GM21390 (cell line): ENCODE measurements around the gene PXDC1.
A peak's percentile ranks its signal among the peaks of the same experiment; 100 is the strongest.

Experiments
- ATAC-seq: cut with Tn5 transposase; IDR thresholded peaks from one replicate; pipeline ENCODE4 v1.9.1; 2021; ENCODE audit not compliant: unreplicated experiment

The PXDC1 gene

GRCh38 chr6:3751077-3751729 lies at the start of gene PXDC1:
TSS of gene PXDC1 (minus strand) at chr6:3751713. CDS start at chr6:3751531, 182 bp downstream.
- no peak for ATAC-seq

DNA sequence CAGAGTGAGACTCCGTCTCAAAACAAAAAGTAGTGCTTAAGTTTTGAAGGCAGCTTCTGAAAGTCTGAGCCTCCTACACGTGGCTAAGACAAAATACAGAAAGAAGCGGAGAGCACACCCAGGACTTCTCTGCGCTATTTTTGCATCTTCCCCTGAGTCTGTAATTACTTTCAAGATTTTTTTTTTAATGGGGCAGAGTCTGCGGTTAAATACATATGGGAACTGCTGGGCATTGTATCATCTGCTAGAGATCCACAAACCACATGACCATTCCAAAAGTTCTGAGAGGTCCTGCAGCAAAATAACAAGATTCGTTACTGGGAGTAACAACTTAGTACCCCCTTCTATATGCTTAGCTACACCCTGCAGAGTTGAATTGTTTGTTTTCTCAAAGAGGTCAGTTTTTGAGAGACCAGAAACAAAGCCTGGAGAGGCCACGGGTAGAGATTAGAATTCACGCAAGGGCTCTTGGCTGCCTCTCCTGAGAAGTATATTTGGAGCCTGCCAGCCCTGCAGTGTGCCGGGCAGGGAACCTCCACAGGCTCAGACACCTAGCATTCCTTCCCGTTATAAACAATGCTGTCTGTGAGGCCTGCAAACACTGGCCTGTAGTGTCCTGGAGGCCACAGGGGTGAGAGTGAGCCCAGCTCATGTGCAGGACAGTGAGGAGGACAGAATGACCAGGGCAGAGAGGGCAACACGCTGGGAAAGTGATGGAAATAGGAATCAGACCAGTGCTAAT lies 49.5 kb upstream of the PXDC1 start:
- no peak for ATAC-seq

- ATAC-seq = no peak
These were observed 48.2 kb upstream of the PXDC1 start for GRCh38 chr6:3799719-3800118.

- no peak for ATAC-seq
These were observed 46.8 kb upstream of the PXDC1 start for GRCh38 chr6:3798055-3798919.

DNA sequence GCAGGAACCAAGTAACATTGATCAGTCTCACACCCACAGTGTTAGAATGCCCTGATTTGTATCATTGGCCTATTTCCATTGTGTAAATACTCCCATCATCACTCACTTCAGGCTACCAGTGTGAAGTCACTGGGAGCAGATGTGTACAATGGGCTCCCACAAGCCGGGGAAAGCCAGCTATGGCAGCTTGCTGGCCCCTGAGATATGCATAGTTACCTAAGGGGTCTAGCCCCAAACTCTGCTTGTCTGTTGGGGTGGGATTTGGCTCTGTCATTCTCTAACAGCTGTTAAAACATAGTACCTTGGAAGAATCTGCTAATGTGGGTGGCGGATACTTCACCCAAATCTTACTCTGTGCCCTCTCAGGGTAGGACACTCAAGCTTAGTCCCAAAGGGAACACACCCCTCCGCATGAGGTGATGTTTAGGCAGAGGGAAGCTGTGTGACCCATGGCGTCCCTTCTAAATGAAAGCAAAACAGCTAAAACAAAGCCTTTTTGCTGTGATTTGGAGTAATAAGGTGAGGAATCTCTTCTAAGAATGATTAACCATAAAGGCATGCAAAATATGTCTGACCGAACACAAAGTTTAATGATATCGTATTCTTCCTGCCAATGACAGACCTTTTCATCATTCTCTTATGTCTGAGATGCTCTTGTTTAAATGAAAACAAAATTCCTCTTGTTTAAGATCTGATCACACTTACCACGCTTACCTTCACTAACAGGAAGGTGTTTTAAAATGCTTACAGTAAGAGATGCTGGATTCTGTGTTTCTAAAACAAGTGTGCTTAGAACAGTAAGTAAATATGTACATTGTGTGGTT lies 45.9 kb upstream of the PXDC1 start:
- ATAC-seq = no peak

DNA sequence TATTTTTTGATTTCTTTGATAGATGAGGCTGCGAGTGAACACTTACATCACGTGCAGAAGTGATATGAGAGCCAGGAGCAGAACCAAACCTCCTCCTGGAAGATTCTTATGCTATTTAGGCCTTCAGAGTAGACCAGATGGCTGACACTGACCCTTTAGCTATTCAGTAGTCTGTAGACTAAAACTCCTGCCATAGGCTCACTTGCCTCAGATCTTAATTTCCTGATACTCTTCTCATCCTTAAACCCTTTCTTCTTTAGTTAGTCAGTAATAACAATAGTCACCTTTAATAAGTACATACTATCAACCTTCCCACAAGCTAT lies 45.2 kb upstream of the PXDC1 start:
- ATAC-seq = no peak

- no peak for ATAC-seq
These were observed 44.6 kb upstream of the PXDC1 start for GRCh38 chr6:3795836-3796718.

- peak; percentile 59 for ATAC-seq
These were observed 42.6 kb upstream of the PXDC1 start for GRCh38 chr6:3794092-3794491.

- no peak for ATAC-seq
These were observed 42.0 kb upstream of the PXDC1 start for GRCh38 chr6:3793545-3793944.

GRCh38 chr6:3791526-3792203 lies 40.2 kb upstream of the PXDC1 start:
- ATAC-seq = no peak

DNA sequence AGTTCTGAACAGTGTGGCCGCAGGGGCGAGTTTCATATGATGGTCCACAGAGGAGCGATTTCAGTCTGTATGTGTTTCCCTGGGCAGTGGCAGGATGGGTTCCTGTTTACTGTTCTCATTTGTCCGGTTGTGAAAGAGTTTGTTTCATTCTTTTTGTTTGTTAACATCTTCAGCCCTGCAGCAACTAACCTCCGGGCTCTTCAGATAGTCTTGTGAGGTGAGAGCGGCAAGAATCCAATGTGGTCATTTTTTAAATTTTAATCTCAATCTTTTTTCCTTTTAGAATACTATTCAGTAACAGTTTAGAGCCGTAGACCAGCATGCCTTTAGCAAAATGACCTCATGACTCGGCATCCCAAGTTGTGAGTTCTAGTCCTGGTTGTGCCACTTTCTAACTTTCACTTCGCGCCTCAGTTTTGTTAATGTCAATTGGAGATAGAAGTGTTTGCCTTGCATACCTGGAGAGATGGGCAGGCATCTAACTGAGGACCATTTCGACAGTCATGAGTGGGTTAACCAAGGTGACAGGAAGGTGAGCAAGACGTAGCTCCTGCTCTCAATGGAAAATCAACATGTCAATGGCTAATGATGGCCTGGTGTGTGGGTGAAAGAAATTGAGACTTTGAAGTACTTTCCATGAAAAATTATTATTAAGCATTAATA lies 38.5 kb upstream of the PXDC1 start:
- ATAC-seq = no peak

DNA sequence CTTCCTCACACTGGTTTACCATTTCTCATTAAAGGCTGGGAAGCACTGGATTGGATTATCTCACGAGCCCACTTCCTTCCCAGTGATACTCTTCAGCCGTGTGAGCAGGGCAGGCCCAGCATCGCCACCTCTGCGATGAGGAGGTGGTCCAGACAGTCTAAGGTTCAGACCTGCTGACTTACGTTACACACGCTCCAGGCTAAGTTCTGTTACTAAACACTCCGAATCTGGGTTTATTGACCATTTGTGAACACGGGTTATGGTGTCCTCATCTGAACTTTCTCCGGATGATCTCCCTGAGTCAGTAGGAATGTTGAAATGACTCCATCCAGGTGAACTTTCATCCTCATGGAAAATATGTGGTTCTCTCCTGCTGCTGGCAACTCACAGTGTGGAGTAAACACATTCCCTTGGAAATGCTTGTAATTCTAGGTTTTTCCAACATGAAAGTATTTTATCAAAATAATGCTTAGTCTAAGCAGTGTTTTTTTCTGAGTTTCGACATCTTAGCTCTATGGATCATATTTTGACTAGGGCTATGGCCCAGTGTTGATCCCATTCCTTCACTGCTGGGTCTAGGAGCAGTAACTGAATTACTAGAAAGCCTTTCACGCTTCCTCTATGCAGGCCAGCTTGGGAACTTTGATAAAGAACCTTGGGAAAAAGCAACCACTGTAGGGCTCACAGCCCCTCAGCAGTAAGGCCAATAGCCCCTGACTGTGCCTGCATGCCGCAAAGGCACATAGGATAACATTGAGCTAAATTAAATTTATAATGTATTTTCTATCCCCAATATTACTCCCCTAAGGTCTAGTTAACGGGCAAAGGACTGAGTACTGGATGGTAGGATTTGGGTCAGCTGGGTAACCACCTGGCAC lies 37.7 kb upstream of the PXDC1 start:
- ATAC-seq = no peak

DNA sequence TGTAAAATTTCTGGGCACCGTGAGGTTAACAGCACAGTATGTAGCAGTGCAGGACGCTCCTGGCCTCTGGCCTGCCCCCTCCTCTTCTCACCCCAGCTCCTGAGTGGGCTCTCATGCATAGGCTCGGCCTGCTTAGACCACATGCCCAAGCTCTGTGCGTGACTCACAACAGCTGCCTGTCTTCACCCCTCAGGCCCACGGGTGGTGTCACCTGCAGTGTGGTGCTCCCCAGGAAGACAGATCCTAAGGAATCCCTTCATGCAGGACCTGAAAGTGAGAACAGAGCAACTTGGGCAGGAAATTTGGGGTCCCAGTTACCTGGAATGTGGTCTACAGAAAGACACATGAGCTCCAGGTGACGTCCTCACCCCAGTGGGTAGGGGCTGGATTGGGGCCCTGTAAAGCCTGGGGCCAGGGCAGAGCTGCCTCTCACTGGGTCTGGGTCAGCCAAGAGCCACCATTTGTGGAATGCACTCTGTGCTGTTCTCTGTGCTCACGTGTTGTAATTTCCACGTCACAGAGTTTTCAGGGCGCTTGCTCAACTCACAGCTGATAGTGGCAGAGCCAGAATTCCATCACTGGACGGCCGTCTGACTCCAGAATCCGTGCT lies 37.0 kb upstream of the PXDC1 start:
- no peak for ATAC-seq

GRCh38 chr6:3786141-3786540 lies 34.6 kb upstream of the PXDC1 start:
- ATAC-seq = no peak

DNA sequence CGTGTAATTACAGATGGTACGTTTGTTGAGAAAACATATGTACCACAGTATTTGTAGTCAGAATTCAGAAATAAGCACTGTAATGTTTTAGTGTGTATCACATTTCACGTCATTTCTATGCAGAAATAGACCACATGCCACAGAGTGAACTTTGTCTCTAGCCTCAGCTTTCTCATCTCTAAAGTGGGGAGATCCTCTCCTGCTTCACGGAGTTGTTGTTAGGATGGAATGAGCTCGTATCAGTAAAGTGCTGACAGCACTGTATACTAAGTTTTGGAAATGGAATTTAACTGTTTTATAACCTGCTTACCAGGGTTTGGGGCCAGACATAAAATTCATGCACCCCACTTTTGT lies 34.2 kb upstream of the PXDC1 start:
- ATAC-seq = no peak

DNA sequence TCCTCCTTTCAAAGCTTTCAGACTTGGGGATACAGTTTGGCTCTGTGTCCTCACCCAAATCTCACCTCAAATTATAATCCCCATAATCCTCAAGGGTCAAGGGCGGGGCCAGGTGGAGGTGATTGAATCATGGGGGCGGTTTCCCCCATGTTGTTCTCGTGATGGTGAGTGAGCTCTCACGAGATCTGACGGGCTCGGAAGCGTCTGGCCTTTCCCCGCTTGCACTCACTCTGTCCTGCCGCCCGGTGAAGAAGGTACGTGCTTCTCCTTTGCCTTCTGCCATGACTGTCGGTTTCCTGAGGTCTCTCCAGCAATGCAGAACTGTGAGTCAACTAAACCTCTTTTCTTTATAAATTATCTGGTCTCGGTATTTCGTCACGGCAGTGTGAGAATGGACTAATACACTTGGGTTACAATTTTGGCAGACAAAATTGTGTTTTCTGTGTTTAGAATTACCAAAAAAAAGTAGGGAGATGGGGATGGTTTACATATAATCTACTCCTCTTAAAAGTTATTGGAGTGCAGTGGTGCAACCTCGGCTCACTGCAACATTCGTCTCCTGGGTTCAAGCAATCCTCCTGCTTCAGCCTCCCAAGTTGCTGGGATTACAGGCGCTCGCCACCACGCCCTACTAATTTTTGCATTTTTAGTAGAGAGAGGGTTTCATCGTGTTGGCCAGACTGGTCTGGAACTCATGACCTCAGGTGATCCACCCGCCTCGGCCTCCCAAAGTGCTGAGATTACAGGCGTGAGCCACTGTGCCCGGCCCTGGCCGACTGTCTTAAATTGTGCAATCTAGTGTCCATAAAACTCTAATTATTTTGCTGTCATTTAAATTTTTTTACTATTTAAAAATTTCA lies 33.6 kb upstream of the PXDC1 start:
- ATAC-seq = no peak

DNA sequence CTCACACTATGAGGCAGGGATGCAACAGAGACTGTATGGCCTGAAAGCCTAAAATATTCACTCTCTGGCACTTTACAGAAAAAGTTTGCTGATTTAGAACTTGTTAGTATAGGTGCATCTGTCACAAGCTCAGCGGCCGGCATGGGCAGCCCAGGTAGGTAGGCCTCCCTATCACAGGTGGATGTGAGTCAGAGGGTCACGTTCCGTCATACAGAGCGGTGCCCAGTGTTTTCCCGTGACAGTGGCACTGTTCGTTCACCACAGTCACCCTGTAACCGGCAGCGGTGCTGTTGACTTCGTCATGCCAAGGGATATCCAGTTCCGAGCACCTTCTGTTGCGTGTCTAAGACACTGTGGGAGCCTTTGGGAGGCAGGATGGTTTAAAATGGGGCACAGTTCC lies 32.9 kb upstream of the PXDC1 start:
- no peak for ATAC-seq
